ENCODE data around the gene PRKD1. TPM values are rescaled to one million over a fixed set of nuclear protein-coding genes. Genes with fewer than 3 reads are reported as not detected.

Gene PRKD1
- total RNA-seq, 1 experiment from 2014 or later = 0.36 TPM

DNA sequence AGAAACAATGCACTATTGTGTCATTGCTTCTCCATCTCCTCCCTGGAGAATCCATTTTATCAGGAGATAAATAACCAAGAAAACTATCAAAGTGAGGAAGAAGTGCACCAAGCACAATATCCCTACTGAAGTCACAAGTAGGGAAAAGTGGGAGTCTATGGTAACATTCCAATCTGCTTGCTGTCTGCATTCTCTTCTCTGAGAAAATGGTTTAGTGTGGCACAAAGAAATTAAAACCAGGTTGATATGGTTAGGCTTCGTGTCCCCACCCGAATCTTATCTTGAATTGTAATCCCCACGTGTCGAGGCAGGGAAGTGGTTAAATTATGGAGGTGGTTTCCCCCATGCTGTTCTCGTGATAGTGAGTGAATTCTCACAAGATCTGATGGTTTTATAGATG is 209.7 kb downstream of the PRKD1 start:
- no peaks in the 10 kb centered on the region for H3K4me1 Mint-ChIP-seq (ENCODE audit: low read depth, unreplicated experiment)
- intact Hi-C loops (cut with micrococcal nuclease; ENCODE audit: unreplicated experiment) = loop anchor here (10.0 kb wide), 1 partner anchor 207 kb away; the partner anchor contains the start of gene PRKD1
- H3K9me3 ChIP-seq = no peaks in the 10 kb centered on the region
- no peaks in the 10 kb centered on the region for H3K27me3 ChIP-seq (replicated peaks; ENCODE audit: control insufficient read depth, insufficient read depth, low read length)
- TF ChIP-seq, protein P1, sequence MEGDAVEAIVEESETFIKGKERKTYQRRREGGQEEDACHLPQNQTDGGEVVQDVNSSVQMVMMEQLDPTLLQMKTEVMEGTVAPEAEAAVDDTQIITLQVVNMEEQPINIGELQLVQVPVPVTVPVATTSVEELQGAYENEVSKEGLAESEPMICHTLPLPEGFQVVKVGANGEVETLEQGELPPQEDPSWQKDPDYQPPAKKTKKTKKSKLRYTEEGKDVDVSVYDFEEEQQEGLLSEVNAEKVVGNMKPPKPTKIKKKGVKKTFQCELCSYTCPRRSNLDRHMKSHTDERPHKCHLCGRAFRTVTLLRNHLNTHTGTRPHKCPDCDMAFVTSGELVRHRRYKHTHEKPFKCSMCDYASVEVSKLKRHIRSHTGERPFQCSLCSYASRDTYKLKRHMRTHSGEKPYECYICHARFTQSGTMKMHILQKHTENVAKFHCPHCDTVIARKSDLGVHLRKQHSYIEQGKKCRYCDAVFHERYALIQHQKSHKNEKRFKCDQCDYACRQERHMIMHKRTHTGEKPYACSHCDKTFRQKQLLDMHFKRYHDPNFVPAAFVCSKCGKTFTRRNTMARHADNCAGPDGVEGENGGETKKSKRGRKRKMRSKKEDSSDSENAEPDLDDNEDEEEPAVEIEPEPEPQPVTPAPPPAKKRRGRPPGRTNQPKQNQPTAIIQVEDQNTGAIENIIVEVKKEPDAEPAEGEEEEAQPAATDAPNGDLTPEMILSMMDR (IDR thresholded peaks at IDR 0.05; ENCODE audit: insufficient read depth in 1 of 2, low read depth in 1 of 2, low read length in 1 of 2, severe bottlenecking in 1 of 2, unreplicated experiment in 1 of 2) = no peak
- H3K36me3 Mint-ChIP-seq (ENCODE audit: insufficient read depth, unreplicated experiment) = no peaks in the 10 kb centered on the region
- POLR2A ChIA-PET = no interaction called here
- H3K4me3 Mint-ChIP-seq (ENCODE audit: unreplicated experiment) = no peak overlapping the region
- H3K9me3 Mint-ChIP-seq (ENCODE audit: unreplicated experiment) = no peaks in the 10 kb centered on the region
- H3K4me3 ChIP-seq (ENCODE audit: low read depth, low read length) = no peak overlapping the region
- H3K27me3 Mint-ChIP-seq (ENCODE audit: insufficient read depth, unreplicated experiment) = no peaks in the 10 kb centered on the region
- H3K27ac Mint-ChIP-seq (ENCODE audit: unreplicated experiment) = no peak overlapping the region
- CTCF ChIA-PET = no interaction called here
- H3K36me3 ChIP-seq (ENCODE audit: control insufficient read depth, insufficient read depth, low read length) = no peaks in the 10 kb centered on the region
- DNase-seq = no peak
- no TSS peak for BruUV-seq (replicated peaks)
- H3K4me1 ChIP-seq = no peaks in the 10 kb centered on the region

DNA sequence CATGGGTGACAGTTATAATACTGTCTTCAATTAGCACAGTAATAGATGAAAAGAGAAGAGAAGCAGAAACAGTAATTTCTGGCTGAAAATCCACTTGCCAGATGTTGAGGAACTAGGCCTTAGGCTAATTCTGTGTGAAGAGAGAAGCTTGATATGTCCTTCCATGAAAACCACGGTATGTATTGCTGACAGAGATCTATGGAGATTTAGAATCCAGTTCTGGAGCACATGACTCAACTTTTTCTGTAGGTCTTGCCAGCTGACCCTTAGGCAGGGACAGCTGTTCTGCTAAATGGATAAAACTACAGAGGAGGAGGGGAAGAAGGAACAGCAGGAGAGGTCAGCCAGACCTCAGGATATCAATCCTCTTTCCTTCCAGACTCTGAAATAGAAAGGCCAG is 211.5 kb downstream of the PRKD1 start:
- no peak for DNase-seq
- TF ChIP-seq, protein P1 (IDR thresholded peaks at IDR 0.05; ENCODE audit: insufficient read depth in 1 of 2, low read depth in 1 of 2, low read length in 1 of 2, severe bottlenecking in 1 of 2, unreplicated experiment in 1 of 2) = no peak

DNA sequence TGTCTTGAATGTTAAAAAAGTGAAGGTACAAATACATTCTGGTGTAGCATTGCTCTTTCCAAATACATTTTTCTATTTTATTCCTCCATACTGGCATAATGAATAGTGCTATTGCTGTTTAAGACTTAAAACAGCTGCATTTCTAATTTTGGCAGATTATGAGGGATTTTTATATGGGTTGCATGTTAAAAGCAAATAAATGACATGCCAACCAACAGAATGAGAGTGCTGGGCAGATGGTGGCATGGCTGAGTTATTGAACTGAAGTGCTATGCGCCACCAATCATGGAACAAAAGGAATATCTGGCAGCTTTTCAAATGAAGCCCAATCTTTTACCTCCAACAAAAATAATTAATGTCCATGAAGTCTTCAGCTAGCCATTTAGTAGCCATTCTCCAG is 215.0 kb downstream of the PRKD1 start:
- Histone ChIP-seq H3K36me3 (ENCODE audit: control insufficient read depth, insufficient read depth, low read length) (no peaks in the 10 kb centered on the region), H3K4me3 (ENCODE audit: low read depth, low read length) (no peak overlapping the region), H3K9me3 (no peaks in the 10 kb centered on the region), H3K27me3 (replicated peaks; ENCODE audit: control insufficient read depth, insufficient read depth, low read length) (no peaks in the 10 kb centered on the region), H3K4me1 (no peaks in the 10 kb centered on the region)
- TF ChIP-seq, protein P1 (IDR thresholded peaks at IDR 0.05; ENCODE audit: insufficient read depth in 1 of 2, low read depth in 1 of 2, low read length in 1 of 2, severe bottlenecking in 1 of 2, unreplicated experiment in 1 of 2) = no peak
- Mint-ChIP-seq H3K4me1 (ENCODE audit: low read depth, unreplicated experiment) (no peaks in the 10 kb centered on the region), H3K27me3 (ENCODE audit: insufficient read depth, unreplicated experiment) (no peaks in the 10 kb centered on the region), H3K27ac (ENCODE audit: unreplicated experiment) (no peak overlapping the region), H3K9me3 (ENCODE audit: unreplicated experiment) (no peaks in the 10 kb centered on the region), H3K36me3 (ENCODE audit: insufficient read depth, unreplicated experiment) (no peaks in the 10 kb centered on the region), H3K4me3 (ENCODE audit: unreplicated experiment) (no peak overlapping the region)
- ChIA-PET POLR2A (no interaction called here), CTCF (no interaction called here)
- intact Hi-C loops (cut with micrococcal nuclease; ENCODE audit: unreplicated experiment) = loop anchor here (10.0 kb wide), 1 partner anchor 212 kb away; the partner anchor contains the start of gene PRKD1
- no peak for DNase-seq
- no TSS peak for BruUV-seq (replicated peaks)

More for the DNA sequence above, 211.5 kb downstream of the PRKD1 start:
- H3K36me3 ChIP-seq (ENCODE audit: control insufficient read depth, insufficient read depth, low read length) = no peaks in the 10 kb centered on the region
- CTCF ChIA-PET = no interaction called here
- no peaks in the 10 kb centered on the region for H3K9me3 ChIP-seq
- no peaks in the 10 kb centered on the region for H3K27me3 ChIP-seq (replicated peaks; ENCODE audit: control insufficient read depth, insufficient read depth, low read length)
- Mint-ChIP-seq H3K27ac (ENCODE audit: unreplicated experiment) (no peak overlapping the region), H3K4me1 (ENCODE audit: low read depth, unreplicated experiment) (no peaks in the 10 kb centered on the region), H3K36me3 (ENCODE audit: insufficient read depth, unreplicated experiment) (no peaks in the 10 kb centered on the region), H3K27me3 (ENCODE audit: insufficient read depth, unreplicated experiment) (no peaks in the 10 kb centered on the region), H3K9me3 (ENCODE audit: unreplicated experiment) (no peaks in the 10 kb centered on the region), H3K4me3 (ENCODE audit: unreplicated experiment) (no peak overlapping the region)
- no peak overlapping the region for H3K4me3 ChIP-seq (ENCODE audit: low read depth, low read length)
- intact Hi-C loops (cut with micrococcal nuclease; ENCODE audit: unreplicated experiment) = loop anchor here (10.0 kb wide), 1 partner anchor 209 kb away; the partner anchor contains the start of gene PRKD1
- H3K4me1 ChIP-seq = no peaks in the 10 kb centered on the region
- POLR2A ChIA-PET = no interaction called here
- BruUV-seq (replicated peaks) = no TSS peak
